Measurements from ENCODE around the gene TWIST2.

TWIST2 gene

GRCh38 chr2:238893349-238894000 lies 45.6 kb downstream of the TWIST2 start:
- DNase-seq = no peak

DNA sequence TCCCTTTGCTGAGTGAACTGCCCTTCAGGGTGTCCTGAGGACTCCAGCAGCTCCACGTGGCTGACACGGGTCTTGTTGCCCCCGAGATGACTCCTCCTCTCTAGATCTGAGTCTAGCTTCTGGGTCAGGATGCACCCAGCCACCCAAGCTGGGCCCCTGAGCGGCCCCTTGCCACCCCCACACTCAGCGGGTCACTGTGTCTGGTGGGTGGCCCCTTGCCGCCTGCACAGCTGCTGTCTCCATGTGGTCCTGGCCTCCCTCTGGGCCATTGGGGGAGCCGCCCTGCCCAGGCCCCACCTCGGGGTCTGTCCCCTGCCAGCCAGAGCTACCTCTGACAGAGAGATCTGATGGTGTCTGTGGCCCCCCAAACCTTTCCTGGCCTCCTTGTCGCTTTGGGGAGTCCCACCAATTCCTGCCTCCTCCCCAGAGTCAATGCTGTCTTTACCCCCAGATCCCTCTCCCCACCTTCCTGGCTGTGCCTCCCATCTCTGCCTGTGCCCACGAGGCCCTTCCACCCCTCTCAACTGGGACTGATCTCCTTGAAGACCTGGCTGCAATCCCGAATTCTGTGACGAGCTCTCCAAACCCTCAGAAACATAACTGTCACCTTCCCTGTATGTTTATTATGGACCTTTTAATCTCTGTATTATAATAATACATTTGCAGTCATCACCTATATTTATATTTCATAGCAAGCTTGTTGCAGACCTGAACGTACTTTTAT lies 46.5 kb downstream of the TWIST2 start:
- no peak for DNase-seq

GRCh38 chr2:238894950-238895298 lies 47.0 kb downstream of the TWIST2 start:
- no peak for DNase-seq

DNA sequence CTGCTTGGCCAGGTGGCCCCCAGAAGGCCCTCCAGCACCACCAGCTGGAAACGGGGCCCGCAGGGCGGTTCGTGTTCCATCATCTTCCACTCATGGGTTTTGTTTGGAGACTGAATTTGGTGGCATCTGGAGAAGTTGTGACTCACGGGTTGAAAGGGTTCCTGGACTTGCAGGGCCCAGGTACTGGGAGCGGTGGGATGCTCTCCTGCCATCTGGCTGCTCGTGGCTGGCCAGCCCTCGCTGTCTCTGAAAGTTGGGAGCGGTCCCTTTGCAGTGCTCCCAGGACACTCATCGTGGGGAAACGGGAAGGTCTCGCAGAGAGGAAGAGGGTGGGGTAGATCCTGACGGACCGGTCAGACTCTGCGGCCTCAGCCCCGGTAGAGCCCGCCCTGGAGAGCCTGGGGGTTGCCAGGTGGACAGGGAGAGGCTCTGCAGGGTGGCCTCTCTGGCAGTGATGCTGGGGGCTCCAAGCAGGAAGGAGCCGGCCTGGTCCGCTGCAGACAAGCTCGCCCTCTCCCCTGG lies 47.5 kb downstream of the TWIST2 start:
- no peak for DNase-seq

DNA sequence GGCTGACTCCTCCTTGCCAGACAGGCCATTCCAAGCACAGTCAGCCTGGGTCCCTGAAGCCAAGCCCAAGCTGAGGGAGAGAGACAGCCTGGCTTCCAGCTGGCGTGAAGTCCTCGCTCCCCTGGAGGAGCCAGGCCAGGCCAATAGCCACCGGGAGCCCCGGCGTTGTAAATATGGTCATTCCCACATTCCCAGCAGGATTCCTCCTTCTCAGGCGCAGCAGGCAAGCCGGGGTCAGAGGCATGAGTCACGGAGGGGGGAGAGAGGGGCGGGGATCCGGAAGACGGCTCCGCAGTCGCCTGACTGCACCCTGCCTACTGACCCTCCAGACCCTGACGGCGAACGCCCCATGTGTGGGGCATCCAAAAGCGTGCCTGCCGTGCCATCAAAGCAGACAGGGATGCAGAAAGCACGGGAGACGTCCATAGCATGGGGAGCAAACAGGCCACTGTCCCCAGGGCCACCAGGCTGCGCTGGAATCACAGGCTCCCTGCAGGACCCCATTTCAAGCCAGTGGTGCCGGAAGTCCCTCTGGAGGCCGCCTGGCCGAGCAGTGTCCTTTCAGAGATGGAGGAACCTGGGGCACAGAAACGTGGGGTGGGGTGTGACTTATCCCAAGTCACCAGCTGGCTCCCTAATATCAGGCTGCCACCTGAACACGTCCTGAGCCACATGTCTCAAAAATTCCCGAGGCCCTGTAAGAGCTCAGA lies 48.2 kb downstream of the TWIST2 start:
- DNase-seq = no peak

- no peak for DNase-seq
Observed at GRCh38 chr2:238896641-238897040, 48.8 kb downstream of the TWIST2 start.

DNA sequence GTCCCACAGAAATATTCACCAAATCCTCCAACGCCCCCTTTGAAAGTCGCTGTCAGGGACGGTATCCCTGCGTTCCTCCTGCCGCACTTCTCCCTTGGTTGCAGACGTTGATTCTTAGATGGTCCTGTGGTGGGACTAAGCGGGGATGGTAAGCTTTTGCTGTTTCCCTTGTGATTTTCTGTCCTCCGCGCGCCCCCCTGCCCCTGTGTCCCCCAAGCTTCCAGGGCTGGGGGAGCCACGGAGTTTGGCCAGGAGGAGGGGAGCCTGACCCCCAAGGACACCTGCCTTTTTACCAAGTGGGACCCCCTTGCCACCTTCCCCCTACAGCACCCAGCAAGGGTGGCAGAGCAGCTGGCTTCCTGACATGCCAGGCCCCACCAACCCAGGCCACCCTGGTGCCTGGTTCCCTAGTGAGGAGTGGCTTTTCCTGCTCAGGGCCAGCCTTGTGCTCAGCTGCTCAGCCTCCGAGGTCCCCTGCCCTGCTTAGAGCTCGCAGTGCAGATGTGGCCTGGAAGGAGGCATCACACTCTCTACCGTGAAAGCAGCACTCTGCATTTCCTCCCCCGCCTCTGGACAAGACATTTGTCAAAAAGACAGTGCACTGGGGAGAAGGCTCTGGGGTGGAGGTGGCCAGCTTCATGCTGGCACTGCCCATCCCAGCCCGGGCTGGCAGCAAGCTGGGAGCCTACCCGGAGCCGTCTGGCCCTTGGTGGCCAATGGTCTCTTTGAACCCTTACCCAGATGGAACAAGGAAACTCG lies 49.4 kb downstream of the TWIST2 start:
- no peak for DNase-seq

DNA sequence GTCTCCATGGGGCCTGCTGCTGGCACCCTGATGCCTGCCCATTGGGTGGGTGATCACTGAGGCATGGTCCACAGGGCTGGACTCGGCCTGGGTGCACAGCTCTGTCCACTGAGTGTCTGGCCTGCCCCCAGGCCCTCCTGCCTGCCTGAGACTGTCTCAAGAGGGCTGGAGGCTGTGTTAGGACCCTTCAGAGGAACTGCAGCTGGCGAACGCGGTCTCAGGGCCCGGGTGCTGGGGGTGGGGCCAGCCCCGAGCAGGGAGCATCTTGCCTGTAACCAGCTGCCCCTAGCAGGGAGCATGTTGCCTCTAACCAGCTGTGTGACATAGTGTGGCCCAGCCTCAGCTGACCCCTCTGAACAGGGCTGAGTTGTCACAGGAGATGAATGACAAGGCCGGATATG lies 50.0 kb downstream of the TWIST2 start:
- no peak for DNase-seq

GRCh38 chr2:238898534-238899281 lies 50.8 kb downstream of the TWIST2 start:
- DNase-seq = no peak

GRCh38 chr2:238899386-238899785 lies 51.5 kb downstream of the TWIST2 start:
- DNase-seq = no peak

- DNase-seq = no peak
Observed at GRCh38 chr2:238900511-238900910, 52.6 kb downstream of the TWIST2 start.

DNA sequence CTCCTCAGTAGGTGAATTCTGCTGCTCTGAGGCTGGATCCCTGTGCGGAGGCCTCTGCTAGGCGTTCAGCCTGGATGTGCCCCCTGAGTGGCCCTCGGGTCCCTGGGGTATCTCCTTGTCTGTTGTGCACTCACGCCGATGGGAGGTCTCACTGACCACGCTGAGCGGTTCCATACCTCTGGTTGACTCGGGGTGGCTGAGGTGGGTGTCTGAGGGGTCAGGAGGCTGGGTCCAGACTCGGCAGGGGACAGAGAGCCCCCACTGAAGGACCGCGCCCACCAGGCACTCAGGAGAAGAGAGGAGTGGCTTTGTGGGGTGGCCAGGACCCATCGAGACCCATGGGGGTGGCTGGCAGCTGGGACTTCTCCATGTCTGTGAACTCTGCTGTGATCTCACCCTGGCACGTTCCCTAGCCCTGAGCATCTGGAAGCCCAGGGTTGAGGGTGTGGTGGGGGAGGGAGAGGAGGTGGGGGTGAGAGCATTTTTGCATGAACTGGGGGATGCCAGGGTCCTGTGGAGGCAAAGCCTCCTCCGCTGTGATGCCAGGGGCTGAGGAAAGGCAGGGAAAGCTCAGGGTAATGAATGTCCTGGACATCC lies 53.7 kb downstream of the TWIST2 start:
- DNase-seq = no peak

DNA sequence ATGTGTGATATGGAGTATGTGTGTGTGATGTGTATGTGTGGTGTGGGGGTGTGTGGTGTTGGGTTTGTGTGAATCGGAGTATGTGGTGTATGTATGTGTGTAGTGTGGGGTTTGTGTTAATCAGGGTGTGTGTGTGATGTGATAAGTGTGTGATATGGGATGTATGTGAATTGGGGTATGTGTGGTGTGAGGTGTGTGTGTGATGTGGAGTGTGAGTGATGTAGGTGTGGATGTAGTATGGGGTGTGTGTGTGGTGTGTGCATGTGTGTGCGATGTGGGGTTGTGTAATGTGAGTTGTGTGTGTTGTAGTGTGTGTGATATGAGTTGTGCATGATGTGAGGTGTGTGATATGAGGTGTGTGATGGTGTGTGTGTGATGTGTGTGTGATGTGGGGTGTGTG lies 54.4 kb downstream of the TWIST2 start:
- no peak for DNase-seq

- DNase-seq = no peak
Observed at GRCh38 chr2:238903141-238903540, 55.3 kb downstream of the TWIST2 start.

- DNase-seq = no peak
Observed at GRCh38 chr2:238904177-238904576, 56.3 kb downstream of the TWIST2 start.

GRCh38 chr2:238904716-238905115 lies 56.8 kb downstream of the TWIST2 start:
- DNase-seq = no peak

- DNase-seq = no peak
Observed at GRCh38 chr2:238905224-238905623, 57.3 kb downstream of the TWIST2 start.

DNA sequence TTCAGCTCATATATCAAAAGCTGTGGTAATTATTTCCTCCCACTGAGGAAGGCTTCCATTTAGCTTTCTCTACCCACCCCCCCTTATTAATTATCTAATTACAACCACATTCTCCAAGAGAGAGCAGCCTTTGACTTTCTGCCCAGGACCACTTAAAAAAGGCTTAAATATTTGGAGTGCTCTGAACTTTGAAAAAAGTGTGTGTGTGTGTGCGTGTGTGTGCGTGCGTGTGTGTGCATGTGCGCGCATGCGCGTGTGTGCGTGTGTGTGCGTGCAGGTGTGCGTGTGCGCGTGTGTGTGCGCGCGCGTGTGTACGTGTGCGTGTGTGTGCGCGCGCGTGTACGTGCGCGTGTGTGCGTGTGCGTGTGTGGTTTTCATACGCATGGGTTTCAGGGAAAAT lies 57.8 kb downstream of the TWIST2 start:
- DNase-seq = no peak

- no peak for DNase-seq
Observed at GRCh38 chr2:238906254-238906935, 58.5 kb downstream of the TWIST2 start.

- DNase-seq = no peak
Observed at GRCh38 chr2:238906936-238907716, 59.2 kb downstream of the TWIST2 start.

All from stimulated activated naive CD4-positive, alpha-beta T cell treated with Interleukin-2 at 50 U/mL for 16 hours (primary cell).